NB4 (cell line): ENCODE measurements around the gene PTCH1.

Source experiments
- CTCF ChIP-seq: IDR thresholded peaks from one replicate; pipeline ENCODE4 v1.5.1; 2012; ENCODE audit warnings: low read depth, low read length
- MAX ChIP-seq: IDR thresholded peaks from 2 replicates; pipeline ENCODE4 v1.6.1; 2011; ENCODE audit warnings: low read depth, low read length

- TF ChIP-seq MAX (no peak), CTCF (no peak)
Measured at GRCh38 chr9:95512709-95513095, 4.1 kb downstream of the PTCH1 start.
